K562 (cell line): Measurements from ENCODE around the gene ZCCHC8. TPM values are rescaled to one million over a fixed set of nuclear protein-coding genes. Genes with fewer than 3 reads are reported as not detected.

ENCODE experiments used
- CBX3 ChIP-seq, 2 experiments: IDR thresholded peaks; 1 replicate in 1 of 2; 2 replicates in 1 of 2; pipeline ENCODE4 v1.6.1; 2012; ENCODE audit warnings: inconsistent platforms in 2 of 2, low read length in 2 of 2, borderline replicate concordance in 1 of 2, control low read depth in 1 of 2
- MGA ChIP-seq: fragments of 450-650 bp; IDR thresholded peaks from 2 replicates; pipeline ENCODE4 v1.6.1; 2016; ENCODE audit warnings: mild to moderate bottlenecking, moderate library complexity
- MIER1 ChIP-seq: fragments of 450-650 bp; IDR thresholded peaks from 2 replicates; pipeline ENCODE4 v1.6.1; 2016; ENCODE audit warnings: antibody characterized with exemption, mild to moderate bottlenecking, low read depth
- PURB ChIP-seq: sonication (generic); formaldehyde crosslinking; IDR thresholded peaks from 2 replicates; pipeline ENCODE4 v1.9.0; 2021; ENCODE audit warnings: low read depth, mild to moderate bottlenecking, missing genetic modification reagents
- RBBP5 ChIP-seq: fragments of 200-600 bp; sonication (generic); IDR thresholded peaks from 2 replicates; pipeline ENCODE4 v1.6.1; 2012; ENCODE audit warnings: borderline replicate concordance, mild to moderate bottlenecking, low read length, control low read depth, inconsistent platforms; ENCODE audit not compliant: insufficient read depth, poor library complexity, severe bottlenecking
- RUNX1 ChIP-seq: sonication (generic); IDR thresholded peaks from 2 replicates; pipeline ENCODE4 v1.6.1; 2016; ENCODE audit warnings: antibody characterized with exemption, low read depth
- SREBF2 ChIP-seq: sonication (generic); formaldehyde crosslinking; IDR thresholded peaks from 2 replicates; pipeline ENCODE4 v1.4.0; 2020; ENCODE audit warnings: mild to moderate bottlenecking, missing genetic modification reagents
- ZNF184 ChIP-seq: sonication (generic); formaldehyde crosslinking; IDR thresholded peaks from 2 replicates; pipeline ENCODE4 v1.5.0; 2020; ENCODE audit warnings: missing genetic modification reagents
- ZNF212 ChIP-seq: fragments of 450-650 bp; formaldehyde crosslinking; IDR thresholded peaks from 2 replicates; pipeline ENCODE4 v1.4.0; 2020; ENCODE audit warnings: mild to moderate bottlenecking
- ZNF316 ChIP-seq: fragments of 450-650 bp; IDR thresholded peaks from 2 replicates; pipeline ENCODE4 v1.6.1; 2016
- polyA plus RNA-seq, 8 experiments: library from polyadenylated mRNA; depleted of rRNA in 4 of 8; stranded (reverse) in 5 of 8; unstranded in 3 of 8; fragments of >200 nt; fragmentation: Nextera tagmentation in 2 of 8; fragmentation: Illumina TruSeq in 1 of 8; extraction: Ambion mirVana in 2 of 8; extraction: Trizol in 1 of 8; gene quantifications; 2 replicates each; pipeline versions ENCODE4 v1.2.1 to v1.2.3, GENCODE V29; 2011 to 2014; ENCODE audit warnings: inconsistent platforms in 1 of 8, missing spikeins in 1 of 8
- total RNA-seq, 7 experiments: library from RNA; depleted of rRNA in 6 of 7; stranded (reverse); fragments of >200 nt in 6 of 7; fragmentation: Illumina TruSeq in 2 of 7; extraction: Trizol in 2 of 7; gene quantifications; 2 replicates each; pipeline versions ENCODE4 v1.2.1 to v1.2.3, GENCODE V29; 2011 to 2021; ENCODE audit warnings: low replicate concordance in 1 of 7
- TF ChIP-seq, protein P1 (sequence below): fragments of 200-400 bp; formaldehyde crosslinking; IDR thresholded peaks from 2 replicates; pipeline ENCODE4 v1.6.1; 2017; ENCODE audit warnings: mild to moderate bottlenecking, low read depth, low read length, moderate library complexity
- TF ChIP-seq, protein P2 (sequence below): fragments of 250-450 bp; sonication (Bioruptor Pico); IDR thresholded peaks from 2 replicates; pipeline ENCODE4 v1.8.0; 2022; ENCODE audit warnings: inconsistent platforms

The ZCCHC8 gene
- total and polyA plus RNA-seq, 9 of the 15 experiments (the other 6 are each of a cell fraction or from before 2014, with no cell fraction given) = 14.8 to 50.9 (median 34.1) TPM

GRCh38 chr12:122500685-122501488 lies at the start of gene ZCCHC8 (continued):
- TF ChIP-seq, protein P1, sequence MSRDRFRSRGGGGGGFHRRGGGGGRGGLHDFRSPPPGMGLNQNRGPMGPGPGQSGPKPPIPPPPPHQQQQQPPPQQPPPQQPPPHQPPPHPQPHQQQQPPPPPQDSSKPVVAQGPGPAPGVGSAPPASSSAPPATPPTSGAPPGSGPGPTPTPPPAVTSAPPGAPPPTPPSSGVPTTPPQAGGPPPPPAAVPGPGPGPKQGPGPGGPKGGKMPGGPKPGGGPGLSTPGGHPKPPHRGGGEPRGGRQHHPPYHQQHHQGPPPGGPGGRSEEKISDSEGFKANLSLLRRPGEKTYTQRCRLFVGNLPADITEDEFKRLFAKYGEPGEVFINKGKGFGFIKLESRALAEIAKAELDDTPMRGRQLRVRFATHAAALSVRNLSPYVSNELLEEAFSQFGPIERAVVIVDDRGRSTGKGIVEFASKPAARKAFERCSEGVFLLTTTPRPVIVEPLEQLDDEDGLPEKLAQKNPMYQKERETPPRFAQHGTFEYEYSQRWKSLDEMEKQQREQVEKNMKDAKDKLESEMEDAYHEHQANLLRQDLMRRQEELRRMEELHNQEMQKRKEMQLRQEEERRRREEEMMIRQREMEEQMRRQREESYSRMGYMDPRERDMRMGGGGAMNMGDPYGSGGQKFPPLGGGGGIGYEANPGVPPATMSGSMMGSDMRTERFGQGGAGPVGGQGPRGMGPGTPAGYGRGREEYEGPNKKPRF = no peak
- TF ChIP-seq PURB (CRISPR knock-in tag) (no peak), SREBF2 (CRISPR knock-in tag) (no peak), MIER1 (no peak; the same call in 1 of the 2 replicates), CBX3 (IDR thresholded peaks at IDR 0.05; ENCODE audit: borderline replicate concordance in 1 of 2, low read length in 2 of 2) (0 out of 3 replicates have a peak, but pooled peaks of 1 of the 2 experiments have one; percentile 35), ZNF184 (CRISPR knock-in tag) (no peak), RUNX1 (no peak), RBBP5 (peak; percentile 68), ZNF316 (no peak), MGA (no peak), ZNF212 (CRISPR knock-in tag) (no peak)
- TF ChIP-seq, protein P2, sequence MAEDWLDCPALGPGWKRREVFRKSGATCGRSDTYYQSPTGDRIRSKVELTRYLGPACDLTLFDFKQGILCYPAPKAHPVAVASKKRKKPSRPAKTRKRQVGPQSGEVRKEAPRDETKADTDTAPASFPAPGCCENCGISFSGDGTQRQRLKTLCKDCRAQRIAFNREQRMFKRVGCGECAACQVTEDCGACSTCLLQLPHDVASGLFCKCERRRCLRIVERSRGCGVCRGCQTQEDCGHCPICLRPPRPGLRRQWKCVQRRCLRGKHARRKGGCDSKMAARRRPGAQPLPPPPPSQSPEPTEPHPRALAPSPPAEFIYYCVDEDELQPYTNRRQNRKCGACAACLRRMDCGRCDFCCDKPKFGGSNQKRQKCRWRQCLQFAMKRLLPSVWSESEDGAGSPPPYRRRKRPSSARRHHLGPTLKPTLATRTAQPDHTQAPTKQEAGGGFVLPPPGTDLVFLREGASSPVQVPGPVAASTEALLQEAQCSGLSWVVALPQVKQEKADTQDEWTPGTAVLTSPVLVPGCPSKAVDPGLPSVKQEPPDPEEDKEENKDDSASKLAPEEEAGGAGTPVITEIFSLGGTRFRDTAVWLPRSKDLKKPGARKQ (CRISPR knock-in tag) = no peak
